HepG2 (cell line): ENCODE data around the gene SKI. TPM values are rescaled to one million over a fixed set of nuclear protein-coding genes. Genes with fewer than 3 reads are reported as not detected.
A peak's percentile ranks its signal among the peaks of the same experiment; 100 is the strongest.

Experiments
- FOXJ3 ChIP-seq: sonication (generic); formaldehyde crosslinking; IDR thresholded peaks from 2 replicates; pipeline ENCODE4 v1.4.0; 2020; ENCODE audit warnings: missing genetic modification reagents, mild to moderate bottlenecking, borderline replicate concordance
- HNF4A ChIP-seq: sonication (generic); formaldehyde crosslinking; IDR thresholded peaks from 2 replicates; pipeline ENCODE4 v1.4.0; 2020; ENCODE audit warnings: missing genetic modification reagents
- NAIF1 ChIP-seq: sonication (generic); formaldehyde crosslinking; IDR thresholded peaks from 2 replicates; pipeline ENCODE4 v1.5.0; 2020; ENCODE audit warnings: mild to moderate bottlenecking, missing genetic modification reagents, borderline replicate concordance
- NPAS2 ChIP-seq: sonication (generic); formaldehyde crosslinking; IDR thresholded peaks from 2 replicates; pipeline ENCODE4 v1.8.0; 2022; ENCODE audit warnings: mild to moderate bottlenecking, missing genetic modification reagents, borderline replicate concordance
- NR2C2 ChIP-seq: sonication (generic); formaldehyde crosslinking; IDR thresholded peaks from 2 replicates; pipeline ENCODE4 v1.4.0; 2020; ENCODE audit warnings: missing genetic modification reagents, mild to moderate bottlenecking, moderate library complexity, borderline replicate concordance
- RBFOX2 ChIP-seq: fragments of 200-400 bp; formaldehyde crosslinking; IDR thresholded peaks from 2 replicates; pipeline ENCODE4 v1.6.1; 2017; ENCODE audit warnings: low read depth, mild to moderate bottlenecking, low read length
- SMAD9 ChIP-seq: sonication (generic); formaldehyde crosslinking; IDR thresholded peaks from 2 replicates; pipeline ENCODE4 v1.5.1; 2020; ENCODE audit warnings: mild to moderate bottlenecking, missing genetic modification reagents
- SMARCC2 ChIP-seq: fragments of 450-650 bp; IDR thresholded peaks from 2 replicates; pipeline ENCODE4 v1.6.1; 2017; ENCODE audit warnings: antibody characterized with exemption, mild to moderate bottlenecking
- SOX13 ChIP-seq, 3 experiments: fragments of 450-650 bp in 1 of 3; sonication (generic) in 1 of 3; formaldehyde crosslinking in 1 of 3; IDR thresholded peaks in 2 of 3; conservative IDR thresholded peaks in 1 of 3; 2 replicates each; pipeline versions ENCODE4 v1.5.0 to v1.6.1; 2016 to 2020; ENCODE audit warnings: antibody characterized with exemption in 1 of 3, mild to moderate bottlenecking in 1 of 3, missing compliant biosample characterization in 1 of 3, missing genetic modification reagents in 1 of 3, moderate library complexity in 1 of 3
- TAF1 ChIP-seq: sonication (generic); formaldehyde crosslinking; IDR thresholded peaks from 2 replicates; pipeline ENCODE4 v1.4.0; 2020; ENCODE audit warnings: missing genetic modification reagents
- ZNF260 ChIP-seq: sonication (generic); formaldehyde crosslinking; IDR thresholded peaks from 2 replicates; pipeline ENCODE4 v1.4.0; 2020; ENCODE audit warnings: missing genetic modification reagents, low read depth, mild to moderate bottlenecking, borderline replicate concordance
- ZNF552 ChIP-seq: sonication (generic); formaldehyde crosslinking; IDR thresholded peaks from 2 replicates; pipeline ENCODE4 v1.9.0; 2022; ENCODE audit warnings: missing genetic modification reagents, mild to moderate bottlenecking, borderline replicate concordance
- polyA plus RNA-seq, 8 experiments: library from polyadenylated mRNA; depleted of rRNA in 3 of 8; stranded (reverse) in 7 of 8; unstranded in 1 of 8; fragments of >200 nt; fragmentation: Illumina TruSeq in 4 of 8; extraction: Trizol in 4 of 8; gene quantifications; 2 replicates each; pipeline versions ENCODE4 v1.2.1 to v1.2.3, GENCODE V29; 2011 to 2016; ENCODE audit warnings: low read depth in 4 of 8, missing spikeins in 1 of 8, mixed read lengths in 1 of 8; ENCODE audit not compliant: insufficient read depth in 1 of 8
- total RNA-seq, 5 experiments: library from RNA; depleted of rRNA; stranded (reverse); fragments of >200 nt; fragmentation: Illumina TruSeq; extraction: Trizol; gene quantifications; 2 replicates each; pipeline ENCODE4 v1.2.3, GENCODE V29; 2016; ENCODE audit warnings: low read depth in 1 of 5
- TF ChIP-seq, protein P1 (sequence below): sonication (generic); formaldehyde crosslinking; IDR thresholded peaks from 2 replicates; pipeline ENCODE4 v1.5.1; 2020; ENCODE audit warnings: mild to moderate bottlenecking, missing genetic modification reagents, moderate library complexity
- TF ChIP-seq, protein P2 (sequence below): IDR thresholded peaks from 2 replicates; pipeline ENCODE4 v1.6.1; 2016; ENCODE audit warnings: low read depth, missing genetic modification reagents, missing compliant biosample characterization
- TF ChIP-seq, protein P3 (sequence below), 2 experiments: fragments of 450-650 bp in 1 of 2; sonication (generic) in 1 of 2; formaldehyde crosslinking; IDR thresholded peaks; 2 replicates each; pipeline versions ENCODE4 v1.5.0 to v1.8.0; 2020 to 2022; ENCODE audit warnings: mild to moderate bottlenecking in 1 of 2, missing genetic modification reagents in 1 of 2

SKI gene
- total and polyA plus RNA-seq, 2 of the 13 experiments (the other 11 are each of a cell fraction or from before 2014, with no cell fraction given): 4.7 to 6.9 TPM

GRCh38 chr1:2250721-2251281 lies 22.7 kb downstream of the SKI start (continued):
- TF ChIP-seq SMARCC2 (no peak), ZNF552 (CRISPR knock-in tag) (no peak), ZNF260 (CRISPR knock-in tag) (no peak), SMAD9 (CRISPR knock-in tag) (no peak), HNF4A (CRISPR knock-in tag) (peak; percentile 94), RBFOX2 (peak; percentile 57), TAF1 (CRISPR knock-in tag) (0 out of 2 replicates have a peak, but pooled peaks have one; percentile 37), SOX13 (IDR thresholded peaks at IDR 0.05) (no peak), SOX13 (CRISPR knock-in tag; conservative IDR thresholded peaks at IDR 0.05 in 1 of 2, IDR thresholded peaks at IDR 0.05 in 1 of 2) (no peak; a peak in 1 of 4 replicates), NAIF1 (CRISPR knock-in tag) (no peak), NPAS2 (CRISPR knock-in tag) (no peak), NR2C2 (CRISPR knock-in tag) (no peak; the same call in 1 of the 2 replicates), FOXJ3 (CRISPR knock-in tag) (no peak; the same call in 1 of the 2 replicates)
- TF ChIP-seq, protein P1, sequence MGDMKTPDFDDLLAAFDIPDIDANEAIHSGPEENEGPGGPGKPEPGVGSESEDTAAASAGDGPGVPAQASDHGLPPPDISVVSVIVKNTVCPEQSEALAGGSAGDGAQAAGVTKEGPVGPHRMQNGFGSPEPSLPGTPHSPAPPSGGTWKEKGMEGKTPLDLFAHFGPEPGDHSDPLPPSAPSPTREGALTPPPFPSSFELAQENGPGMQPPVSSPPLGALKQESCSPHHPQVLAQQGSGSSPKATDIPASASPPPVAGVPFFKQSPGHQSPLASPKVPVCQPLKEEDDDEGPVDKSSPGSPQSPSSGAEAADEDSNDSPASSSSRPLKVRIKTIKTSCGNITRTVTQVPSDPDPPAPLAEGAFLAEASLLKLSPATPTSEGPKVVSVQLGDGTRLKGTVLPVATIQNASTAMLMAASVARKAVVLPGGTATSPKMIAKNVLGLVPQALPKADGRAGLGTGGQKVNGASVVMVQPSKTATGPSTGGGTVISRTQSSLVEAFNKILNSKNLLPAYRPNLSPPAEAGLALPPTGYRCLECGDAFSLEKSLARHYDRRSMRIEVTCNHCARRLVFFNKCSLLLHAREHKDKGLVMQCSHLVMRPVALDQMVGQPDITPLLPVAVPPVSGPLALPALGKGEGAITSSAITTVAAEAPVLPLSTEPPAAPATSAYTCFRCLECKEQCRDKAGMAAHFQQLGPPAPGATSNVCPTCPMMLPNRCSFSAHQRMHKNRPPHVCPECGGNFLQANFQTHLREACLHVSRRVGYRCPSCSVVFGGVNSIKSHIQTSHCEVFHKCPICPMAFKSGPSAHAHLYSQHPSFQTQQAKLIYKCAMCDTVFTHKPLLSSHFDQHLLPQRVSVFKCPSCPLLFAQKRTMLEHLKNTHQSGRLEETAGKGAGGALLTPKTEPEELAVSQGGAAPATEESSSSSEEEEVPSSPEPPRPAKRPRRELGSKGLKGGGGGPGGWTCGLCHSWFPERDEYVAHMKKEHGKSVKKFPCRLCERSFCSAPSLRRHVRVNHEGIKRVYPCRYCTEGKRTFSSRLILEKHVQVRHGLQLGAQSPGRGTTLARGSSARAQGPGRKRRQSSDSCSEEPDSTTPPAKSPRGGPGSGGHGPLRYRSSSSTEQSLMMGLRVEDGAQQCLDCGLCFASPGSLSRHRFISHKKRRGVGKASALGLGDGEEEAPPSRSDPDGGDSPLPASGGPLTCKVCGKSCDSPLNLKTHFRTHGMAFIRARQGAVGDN (CRISPR knock-in tag): peak; percentile 95
- TF ChIP-seq, protein P2, sequence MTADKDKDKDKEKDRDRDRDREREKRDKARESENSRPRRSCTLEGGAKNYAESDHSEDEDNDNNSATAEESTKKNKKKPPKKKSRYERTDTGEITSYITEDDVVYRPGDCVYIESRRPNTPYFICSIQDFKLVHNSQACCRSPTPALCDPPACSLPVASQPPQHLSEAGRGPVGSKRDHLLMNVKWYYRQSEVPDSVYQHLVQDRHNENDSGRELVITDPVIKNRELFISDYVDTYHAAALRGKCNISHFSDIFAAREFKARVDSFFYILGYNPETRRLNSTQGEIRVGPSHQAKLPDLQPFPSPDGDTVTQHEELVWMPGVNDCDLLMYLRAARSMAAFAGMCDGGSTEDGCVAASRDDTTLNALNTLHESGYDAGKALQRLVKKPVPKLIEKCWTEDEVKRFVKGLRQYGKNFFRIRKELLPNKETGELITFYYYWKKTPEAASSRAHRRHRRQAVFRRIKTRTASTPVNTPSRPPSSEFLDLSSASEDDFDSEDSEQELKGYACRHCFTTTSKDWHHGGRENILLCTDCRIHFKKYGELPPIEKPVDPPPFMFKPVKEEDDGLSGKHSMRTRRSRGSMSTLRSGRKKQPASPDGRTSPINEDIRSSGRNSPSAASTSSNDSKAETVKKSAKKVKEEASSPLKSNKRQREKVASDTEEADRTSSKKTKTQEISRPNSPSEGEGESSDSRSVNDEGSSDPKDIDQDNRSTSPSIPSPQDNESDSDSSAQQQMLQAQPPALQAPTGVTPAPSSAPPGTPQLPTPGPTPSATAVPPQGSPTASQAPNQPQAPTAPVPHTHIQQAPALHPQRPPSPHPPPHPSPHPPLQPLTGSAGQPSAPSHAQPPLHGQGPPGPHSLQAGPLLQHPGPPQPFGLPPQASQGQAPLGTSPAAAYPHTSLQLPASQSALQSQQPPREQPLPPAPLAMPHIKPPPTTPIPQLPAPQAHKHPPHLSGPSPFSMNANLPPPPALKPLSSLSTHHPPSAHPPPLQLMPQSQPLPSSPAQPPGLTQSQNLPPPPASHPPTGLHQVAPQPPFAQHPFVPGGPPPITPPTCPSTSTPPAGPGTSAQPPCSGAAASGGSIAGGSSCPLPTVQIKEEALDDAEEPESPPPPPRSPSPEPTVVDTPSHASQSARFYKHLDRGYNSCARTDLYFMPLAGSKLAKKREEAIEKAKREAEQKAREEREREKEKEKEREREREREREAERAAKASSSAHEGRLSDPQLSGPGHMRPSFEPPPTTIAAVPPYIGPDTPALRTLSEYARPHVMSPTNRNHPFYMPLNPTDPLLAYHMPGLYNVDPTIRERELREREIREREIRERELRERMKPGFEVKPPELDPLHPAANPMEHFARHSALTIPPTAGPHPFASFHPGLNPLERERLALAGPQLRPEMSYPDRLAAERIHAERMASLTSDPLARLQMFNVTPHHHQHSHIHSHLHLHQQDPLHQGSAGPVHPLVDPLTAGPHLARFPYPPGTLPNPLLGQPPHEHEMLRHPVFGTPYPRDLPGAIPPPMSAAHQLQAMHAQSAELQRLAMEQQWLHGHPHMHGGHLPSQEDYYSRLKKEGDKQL (CRISPR knock-in tag): 0 out of 2 replicates have a peak, but pooled peaks have one; percentile 13
- TF ChIP-seq, protein P3, sequence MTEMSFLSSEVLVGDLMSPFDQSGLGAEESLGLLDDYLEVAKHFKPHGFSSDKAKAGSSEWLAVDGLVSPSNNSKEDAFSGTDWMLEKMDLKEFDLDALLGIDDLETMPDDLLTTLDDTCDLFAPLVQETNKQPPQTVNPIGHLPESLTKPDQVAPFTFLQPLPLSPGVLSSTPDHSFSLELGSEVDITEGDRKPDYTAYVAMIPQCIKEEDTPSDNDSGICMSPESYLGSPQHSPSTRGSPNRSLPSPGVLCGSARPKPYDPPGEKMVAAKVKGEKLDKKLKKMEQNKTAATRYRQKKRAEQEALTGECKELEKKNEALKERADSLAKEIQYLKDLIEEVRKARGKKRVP (CRISPR knock-in tag; IDR thresholded peaks at IDR 0.05): no peak
